K562 (cell line): ENCODE data around the gene EDARADD.
"Not testable (repeated sequence)": the region's sequence is repeated elsewhere in the genome, so short reads cannot be mapped to it uniquely, and the experiment has no call there.

Source experiments
- SRF ChIP-seq, 2 experiments: fragments of 250-450, 450-650 bp in 1 of 2; sonication (Bioruptor Pico) in 1 of 2; sonication (generic) in 1 of 2; formaldehyde crosslinking; IDR thresholded peaks; 2 replicates each; pipeline versions ENCODE4 v1.5.0 to v1.5.1; 2020 to 2022; ENCODE audit warnings: mild to moderate bottlenecking in 1 of 2, missing genetic modification reagents in 1 of 2
- TAL1 ChIP-seq: fragments of 450-650 bp; IDR thresholded peaks from 2 replicates; pipeline ENCODE4 v1.6.1; 2016; ENCODE audit warnings: mild to moderate bottlenecking
- ZFX ChIP-seq: sonication (generic); formaldehyde crosslinking; IDR thresholded peaks from 2 replicates; pipeline ENCODE4 v1.8.0; 2022; ENCODE audit warnings: mild to moderate bottlenecking, missing genetic modification reagents, moderate library complexity
- TF ChIP-seq, protein P1 (sequence below), 3 experiments: IDR thresholded peaks in 2 of 3; conservative IDR thresholded peaks in 1 of 3; 2 replicates each; pipeline ENCODE4 v1.5.1; 2011 to 2012; ENCODE audit warnings: low read length in 3 of 3, mild to moderate bottlenecking in 3 of 3, control low read depth in 2 of 3, improper control_type of control experiment in 1 of 3, inconsistent platforms in 1 of 3, low read depth in 1 of 3, mixed read lengths in 1 of 3, moderate library complexity in 1 of 3; ENCODE audit not compliant: insufficient read depth in 2 of 3

DNA sequence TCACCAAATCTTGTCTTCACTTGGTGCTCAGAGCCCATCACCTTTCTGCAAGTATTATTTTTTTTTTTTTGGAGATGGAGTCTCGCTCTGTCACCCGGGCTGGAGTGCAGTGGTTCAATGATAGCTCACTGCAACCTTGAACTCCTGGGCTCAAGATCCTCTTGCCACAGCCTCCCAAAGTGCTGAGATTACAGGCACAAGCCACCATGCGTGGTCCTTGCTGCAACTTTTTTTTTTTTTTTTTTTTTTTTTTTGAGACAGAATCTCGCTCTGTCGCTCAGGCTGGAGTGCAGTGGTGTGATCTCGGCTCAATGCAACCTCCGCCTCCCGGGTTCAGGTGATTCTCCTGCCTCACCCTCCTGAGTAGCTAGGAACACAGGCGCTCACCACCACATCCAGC is 70.1 kb downstream of the EDARADD start:
- not testable (repeated sequence) for TF ChIP-seq SRF (CRISPR knock-in tag; IDR thresholded peaks at IDR 0.05); TAL1; ZFX (CRISPR knock-in tag)
- TF ChIP-seq, protein P1, sequence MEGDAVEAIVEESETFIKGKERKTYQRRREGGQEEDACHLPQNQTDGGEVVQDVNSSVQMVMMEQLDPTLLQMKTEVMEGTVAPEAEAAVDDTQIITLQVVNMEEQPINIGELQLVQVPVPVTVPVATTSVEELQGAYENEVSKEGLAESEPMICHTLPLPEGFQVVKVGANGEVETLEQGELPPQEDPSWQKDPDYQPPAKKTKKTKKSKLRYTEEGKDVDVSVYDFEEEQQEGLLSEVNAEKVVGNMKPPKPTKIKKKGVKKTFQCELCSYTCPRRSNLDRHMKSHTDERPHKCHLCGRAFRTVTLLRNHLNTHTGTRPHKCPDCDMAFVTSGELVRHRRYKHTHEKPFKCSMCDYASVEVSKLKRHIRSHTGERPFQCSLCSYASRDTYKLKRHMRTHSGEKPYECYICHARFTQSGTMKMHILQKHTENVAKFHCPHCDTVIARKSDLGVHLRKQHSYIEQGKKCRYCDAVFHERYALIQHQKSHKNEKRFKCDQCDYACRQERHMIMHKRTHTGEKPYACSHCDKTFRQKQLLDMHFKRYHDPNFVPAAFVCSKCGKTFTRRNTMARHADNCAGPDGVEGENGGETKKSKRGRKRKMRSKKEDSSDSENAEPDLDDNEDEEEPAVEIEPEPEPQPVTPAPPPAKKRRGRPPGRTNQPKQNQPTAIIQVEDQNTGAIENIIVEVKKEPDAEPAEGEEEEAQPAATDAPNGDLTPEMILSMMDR (IDR thresholded peaks at IDR 0.05 in 2 of 3, conservative IDR thresholded peaks at IDR 0.05 in 1 of 3; ENCODE audit: insufficient read depth in 2 of 3, low read depth in 1 of 3, low read length in 3 of 3), result not testable (repeated sequence)
